NCI-H1417 treated with DMSO at 0.1 percent for 48 hours (cell line): ENCODE data around the gene UBE3D.
"Not testable (repeated sequence)": the region's sequence is repeated elsewhere in the genome, so short reads cannot be mapped to it uniquely, and the experiment has no call there.

Source experiments
- DNase-seq: peaks from one replicate; lab custom pipeline; 2025; lab: John Stamatoyannopoulos, UW

Gene UBE3D

DNA sequence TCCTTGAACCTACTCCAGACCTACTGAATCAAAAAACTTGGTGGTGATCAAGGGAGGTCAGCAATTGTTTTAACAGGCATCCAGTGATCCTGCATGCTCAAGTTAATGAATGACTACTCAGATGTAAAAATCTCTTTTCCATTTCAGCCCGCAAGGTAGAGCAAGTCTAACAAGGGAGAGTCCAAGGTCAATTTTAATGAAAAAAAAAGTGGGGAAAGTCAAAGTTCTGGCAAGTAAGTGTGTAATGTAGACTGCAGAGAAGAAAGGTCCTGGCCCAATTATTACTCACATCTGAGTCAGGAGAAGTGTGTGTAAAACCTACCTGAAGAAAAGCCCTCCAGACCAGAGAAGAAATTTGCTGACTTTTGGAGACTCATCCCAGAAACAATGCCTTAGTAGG, 193.5 kb downstream of the UBE3D start:
- DNase-seq = no peak

DNA sequence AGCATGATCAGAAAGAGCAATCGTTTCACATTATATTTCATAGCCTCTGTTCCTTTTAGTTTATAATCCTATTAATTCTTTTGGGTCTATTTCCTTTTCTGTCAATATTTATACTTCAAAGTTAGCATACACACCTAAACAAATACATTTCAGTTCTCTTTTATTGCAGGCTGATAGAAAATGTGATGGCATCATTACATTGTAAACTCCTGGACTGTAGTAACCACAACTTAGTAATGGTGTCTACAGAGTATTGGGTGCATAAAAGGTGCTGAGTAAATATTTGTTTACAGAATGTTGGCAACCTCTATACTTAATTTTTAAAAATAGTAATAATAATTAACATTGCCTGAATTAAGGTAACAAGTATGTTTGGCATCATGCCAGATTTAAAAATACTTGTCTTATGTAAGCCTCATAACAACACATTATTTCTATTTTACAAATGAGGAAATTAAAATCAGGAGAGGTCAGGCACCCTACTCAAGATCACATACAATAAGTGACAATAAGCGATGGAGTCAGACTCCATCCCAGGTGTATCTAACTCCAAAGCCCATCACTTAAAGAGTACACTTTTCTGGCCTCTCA, 195.0 kb downstream of the UBE3D start:
- DNase-seq = no peak

DNA sequence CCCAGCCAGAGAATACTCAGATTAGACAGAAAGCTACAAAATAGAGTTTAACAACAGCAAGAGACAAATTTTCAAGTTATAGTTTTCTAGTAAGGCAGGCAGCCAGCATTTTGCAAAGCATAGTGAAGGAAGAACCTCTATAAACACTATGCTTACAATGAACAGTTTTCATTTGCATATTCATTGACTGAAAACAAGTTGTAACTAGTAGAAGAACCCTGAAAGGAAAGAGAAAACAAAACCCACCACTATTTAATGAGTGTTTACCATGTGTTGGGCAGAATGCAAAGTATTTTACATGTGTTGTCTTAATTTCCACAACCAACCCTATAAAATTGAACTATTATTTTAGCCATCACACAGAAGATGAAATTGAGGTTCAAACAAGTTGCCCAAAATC, 196.1 kb downstream of the UBE3D start:
- no peak for DNase-seq

DNA sequence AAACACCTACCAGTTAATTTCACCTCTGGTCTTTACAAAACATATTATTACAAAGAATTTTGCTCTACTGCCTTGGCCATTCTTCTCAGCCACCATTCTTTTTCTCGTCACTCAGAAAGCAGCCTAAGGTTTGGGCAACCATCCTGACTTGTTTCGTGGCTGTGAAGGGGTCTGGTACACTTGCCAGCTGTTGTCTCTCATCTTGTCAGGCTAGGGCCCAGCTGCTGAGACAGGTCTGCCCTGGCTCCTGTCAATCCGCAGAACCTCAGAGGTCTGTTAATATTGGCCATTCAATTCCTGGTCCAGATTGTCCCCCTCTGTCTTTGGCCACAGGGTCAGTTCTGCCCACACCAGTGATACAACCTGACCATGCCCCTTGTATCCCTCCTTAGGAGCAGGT, 197.7 kb downstream of the UBE3D start:
- no peak for DNase-seq

DNA sequence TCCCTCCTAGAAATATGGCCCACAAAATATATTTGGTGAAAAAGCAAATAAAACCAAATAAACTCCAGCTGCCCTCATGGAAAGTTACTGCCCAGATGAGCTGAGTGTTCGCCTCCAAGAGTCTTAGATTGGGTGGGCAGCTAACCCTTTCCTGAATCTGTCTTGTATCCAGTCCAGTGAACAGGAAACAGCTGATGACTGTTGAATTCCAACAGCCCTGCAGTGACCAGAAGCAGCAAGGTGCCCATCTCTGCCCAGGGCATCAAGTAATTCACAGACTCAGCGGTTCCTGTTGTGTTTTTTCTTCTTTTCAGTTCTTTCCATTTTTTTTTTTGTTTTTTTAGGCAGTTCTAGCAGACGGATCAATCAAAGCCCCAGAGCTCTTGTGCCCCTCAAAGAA, 199.2 kb downstream of the UBE3D start:
- DNase-seq = no peak

DNA sequence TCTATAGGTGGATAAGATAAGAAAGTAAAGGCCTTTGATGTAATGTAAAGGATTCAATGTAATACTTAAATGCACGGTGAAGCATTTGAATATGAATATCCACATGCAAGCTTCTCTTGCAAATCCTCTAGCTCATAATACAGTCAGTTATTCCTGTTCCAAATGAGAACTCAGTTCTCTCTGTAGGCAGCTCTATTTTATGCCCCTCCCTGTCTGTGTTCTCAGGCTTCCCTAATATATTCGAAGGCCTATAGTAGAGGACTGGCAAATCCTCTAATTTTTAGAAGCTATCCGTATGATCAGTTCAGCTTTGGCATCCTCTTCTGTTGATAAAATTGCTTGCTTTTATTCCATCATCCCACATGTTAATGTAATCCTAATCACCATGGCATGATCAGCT, 200.2 kb downstream of the UBE3D start:
- no peak for DNase-seq

DNA sequence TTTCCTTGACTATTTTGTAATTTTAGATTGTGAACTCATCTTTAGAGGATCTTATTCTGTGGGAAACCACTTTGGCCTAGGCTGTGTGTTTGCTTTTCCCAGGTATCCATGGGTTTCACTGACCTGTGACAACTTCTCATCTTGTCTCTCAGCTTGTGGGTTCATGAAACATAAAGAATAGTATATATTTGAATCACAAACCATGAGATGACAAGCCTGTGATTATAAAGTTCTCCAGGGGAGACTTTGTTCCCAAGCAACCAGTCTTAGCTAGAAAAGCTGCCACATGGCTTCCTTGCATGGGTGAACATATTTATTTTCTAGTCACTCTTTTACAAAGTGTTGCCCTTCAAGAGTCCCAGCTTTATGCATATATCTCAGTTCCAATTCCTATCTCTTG, 201.9 kb downstream of the UBE3D start:
- DNase-seq = no peak

DNA sequence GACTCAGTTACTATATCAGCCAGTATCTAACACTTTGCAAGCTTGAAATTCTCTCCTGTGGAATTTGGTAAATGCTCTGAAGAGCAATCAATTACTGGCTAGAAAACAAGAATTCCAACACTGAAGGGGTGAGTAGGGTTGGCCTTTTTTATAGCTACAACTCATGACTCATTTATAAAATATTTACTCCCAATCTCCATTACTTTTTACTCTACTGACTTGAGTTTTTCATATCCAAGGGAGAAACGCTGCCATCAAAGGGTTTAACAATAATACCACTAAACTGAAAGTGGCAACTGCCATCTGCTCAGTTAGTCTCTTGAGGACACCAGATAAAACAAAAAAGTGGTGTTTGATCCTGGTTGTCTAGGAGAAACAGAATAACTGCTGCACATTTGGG, 203.1 kb downstream of the UBE3D start:
- no peak for DNase-seq

DNA sequence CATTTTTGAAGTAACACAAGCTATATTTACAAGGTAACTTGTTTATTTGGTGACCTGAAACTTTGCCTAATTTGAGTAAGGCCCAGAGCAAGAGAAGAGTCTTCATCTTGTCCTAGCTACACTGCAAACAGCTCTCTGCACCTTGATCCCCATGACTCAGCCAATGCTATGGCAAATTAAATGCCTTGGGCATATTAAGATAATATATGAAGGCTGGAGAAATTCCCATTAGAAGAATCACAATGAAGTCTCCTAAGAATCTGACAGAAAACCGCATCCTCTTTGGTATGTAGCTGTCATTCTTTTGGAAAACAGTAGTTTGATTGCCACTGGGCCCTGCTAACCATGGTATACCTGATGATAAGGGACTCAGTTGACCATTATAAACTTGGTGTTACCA, 204.5 kb downstream of the UBE3D start:
- DNase-seq = no peak

DNA sequence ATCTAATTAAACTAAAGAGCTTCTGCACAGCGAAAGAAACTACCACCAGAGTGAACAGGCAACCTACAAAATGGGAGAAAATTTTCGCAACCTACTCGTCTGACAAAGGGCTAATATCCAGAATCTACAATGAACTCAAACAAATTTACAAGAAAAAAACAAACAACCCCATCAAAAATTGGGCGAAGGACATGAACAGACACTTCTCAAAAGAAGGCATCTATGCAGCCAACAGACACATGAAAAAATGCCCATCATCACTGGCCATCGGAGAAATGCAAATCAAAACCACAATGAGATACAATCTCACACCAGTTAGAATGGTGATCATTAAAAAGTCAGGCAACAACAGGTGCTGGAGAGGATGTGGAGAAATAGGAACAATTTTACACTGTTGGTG, 209.6 kb downstream of the UBE3D start:
- not testable (repeated sequence) for DNase-seq

DNA sequence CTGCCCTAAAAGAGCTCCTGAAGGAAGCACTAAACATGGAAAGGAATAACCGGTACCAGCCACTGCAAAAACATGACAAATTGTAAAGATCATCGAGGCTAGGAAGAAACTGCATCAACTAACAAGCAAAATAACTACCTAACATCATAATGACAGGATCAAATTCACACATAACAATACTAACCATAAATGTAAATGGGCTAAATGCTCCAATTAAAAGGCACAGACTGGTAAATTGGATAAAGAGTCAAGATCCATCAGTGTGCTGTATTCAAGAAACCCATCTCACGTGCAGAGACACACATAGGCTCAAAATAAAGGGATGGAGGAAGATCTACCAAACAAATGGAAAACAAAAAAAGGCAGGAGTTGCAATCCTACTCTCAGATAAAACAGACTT, 212.7 kb downstream of the UBE3D start:
- DNase-seq = not testable (repeated sequence)

DNA sequence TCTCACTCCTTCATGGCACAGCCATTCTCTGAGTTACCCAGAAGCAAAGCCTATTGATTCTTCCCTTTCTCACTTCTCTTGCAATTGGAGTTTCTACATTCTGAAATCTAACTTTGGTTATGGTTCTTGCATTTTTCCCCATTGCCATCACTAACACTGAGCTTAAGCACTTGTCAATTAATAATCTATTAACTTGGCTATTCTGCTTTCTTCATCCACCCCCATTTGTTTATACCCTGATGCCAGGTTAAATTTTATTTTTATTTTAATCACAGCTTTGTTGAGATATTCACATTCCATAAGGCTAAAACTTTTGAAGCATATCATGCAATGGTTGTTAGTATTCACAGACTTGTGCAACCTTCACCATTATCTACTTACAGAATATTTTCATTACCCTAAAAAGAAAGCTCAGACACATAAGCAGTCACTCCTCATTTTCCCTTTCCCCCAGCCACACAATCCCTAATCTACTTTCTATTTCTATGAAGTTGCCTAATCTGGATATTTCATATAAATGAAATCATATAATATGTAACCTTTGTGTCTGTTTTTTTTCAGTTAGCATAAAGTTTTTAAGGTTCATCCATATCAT, 222.3 kb downstream of the UBE3D start:
- no peak for DNase-seq

DNA sequence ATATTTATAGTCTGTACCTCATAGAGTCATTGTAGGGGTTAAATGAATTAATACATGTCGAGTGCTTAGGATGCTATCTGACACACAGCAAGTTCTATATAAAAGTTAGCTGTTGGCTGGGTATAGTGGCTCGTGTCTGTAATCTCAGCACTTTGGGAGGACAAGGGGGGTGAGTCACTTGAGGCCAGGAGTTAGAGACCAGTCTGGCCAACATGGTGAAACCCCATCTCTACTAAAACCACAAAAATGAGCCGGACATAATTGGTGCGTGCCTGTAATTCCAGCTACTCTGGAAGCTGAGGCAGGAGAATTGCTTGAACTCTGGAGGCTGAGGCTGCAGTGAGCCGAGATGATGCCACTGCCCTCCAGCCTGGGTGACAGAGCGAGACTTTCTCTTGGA, 222.9 kb downstream of the UBE3D start:
- DNase-seq = no peak
